ENCODE data around the gene DCST1.

- TF ChIP-seq POLR2A (IDR thresholded peaks at IDR 0.05; ENCODE audit: low read length) (no peak), GATA1 (IDR thresholded peaks at IDR 0.05; ENCODE audit: low read depth, low read length) (no peak)
These were observed 49.5 kb downstream of the DCST1 start for GRCh38 chr1:155083052-155083541.

All from erythroblast (primary cell).